IPS-11a (cell line): ENCODE results near the gene COPG1.
A peak's percentile ranks its signal among the peaks of the same experiment; 100 is the strongest.

ENCODE experiments used
- H3K4me3 ChIP-seq: one replicate; pipeline ENCODE4 v1.5.1; 2013; ENCODE audit warnings: low read depth, low read length, control low read depth

The COPG1 gene

GRCh38 chr3:129278966-129279906 is 29.8 kb downstream of the COPG1 start:
- peak overlapping the region; percentile 53 for H3K4me3 ChIP-seq

- peak overlapping the region; percentile 53 for H3K4me3 ChIP-seq
These were observed 30.8 kb downstream of the COPG1 start for GRCh38 chr3:129280183-129280582.

GRCh38 chr3:129281726-129282125 is 32.3 kb downstream of the COPG1 start:
- no peak overlapping the region for H3K4me3 ChIP-seq

- H3K4me3 ChIP-seq = no peak overlapping the region
These were observed 33.4 kb downstream of the COPG1 start for GRCh38 chr3:129282727-129283327.

GRCh38 chr3:129286081-129286480 is 36.7 kb downstream of the COPG1 start:
- no peak overlapping the region for H3K4me3 ChIP-seq

GRCh38 chr3:129288446-129288845 is 39.0 kb downstream of the COPG1 start:
- H3K4me3 ChIP-seq = no peak overlapping the region

- H3K4me3 ChIP-seq = no peak overlapping the region
These were observed 40.0 kb downstream of the COPG1 start for GRCh38 chr3:129289201-129289921.

- no peak overlapping the region for H3K4me3 ChIP-seq
These were observed 42.0 kb downstream of the COPG1 start for GRCh38 chr3:129291236-129291886.

GRCh38 chr3:129295286-129295685 is 45.9 kb downstream of the COPG1 start:
- no peak overlapping the region for H3K4me3 ChIP-seq

- H3K4me3 ChIP-seq = no peak overlapping the region
These were observed 54.9 kb downstream of the COPG1 start for GRCh38 chr3:129304146-129304961.

- no peak overlapping the region for H3K4me3 ChIP-seq
These were observed 55.5 kb downstream of the COPG1 start for GRCh38 chr3:129304962-129305222.

- no peak overlapping the region for H3K4me3 ChIP-seq
These were observed 56.2 kb downstream of the COPG1 start for GRCh38 chr3:129305592-129306091.

GRCh38 chr3:129308636-129309035 is 59.2 kb downstream of the COPG1 start:
- no peak overlapping the region for H3K4me3 ChIP-seq

GRCh38 chr3:129310111-129311011 is 61.0 kb downstream of the COPG1 start:
- H3K4me3 ChIP-seq = no peak overlapping the region

- no peak overlapping the region for H3K4me3 ChIP-seq
These were observed 61.9 kb downstream of the COPG1 start for GRCh38 chr3:129311054-129311902.

- H3K4me3 ChIP-seq = no peak overlapping the region
These were observed 62.7 kb downstream of the COPG1 start for GRCh38 chr3:129312021-129312639.

- no peak overlapping the region for H3K4me3 ChIP-seq
These were observed 63.4 kb downstream of the COPG1 start for GRCh38 chr3:129312671-129313414.

GRCh38 chr3:129313415-129313664 is 63.9 kb downstream of the COPG1 start:
- H3K4me3 ChIP-seq = no peak overlapping the region
